ENCODE data around the gene GPATCH8.

Gene GPATCH8

DNA sequence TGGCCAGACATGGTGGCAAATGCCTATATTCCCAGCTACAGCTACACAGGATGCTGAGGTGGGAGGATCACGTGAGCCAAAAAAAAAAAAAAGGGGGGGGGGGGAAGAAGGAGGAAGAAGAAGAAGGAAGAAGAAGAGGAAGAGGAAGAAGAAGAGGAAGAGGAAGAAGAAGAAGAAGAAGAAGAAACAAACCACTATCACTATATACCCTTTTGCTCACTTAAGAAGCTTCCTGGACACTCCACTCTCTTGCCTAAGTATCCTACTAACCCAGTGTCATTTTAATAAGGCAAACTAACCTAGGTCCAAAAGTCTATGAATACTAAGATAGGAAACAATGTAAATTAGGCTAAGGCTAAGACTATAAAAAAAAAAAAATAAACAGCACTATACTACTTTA lies 54.8 kb downstream of the GPATCH8 start:
- DNase-seq: no peak

DNA sequence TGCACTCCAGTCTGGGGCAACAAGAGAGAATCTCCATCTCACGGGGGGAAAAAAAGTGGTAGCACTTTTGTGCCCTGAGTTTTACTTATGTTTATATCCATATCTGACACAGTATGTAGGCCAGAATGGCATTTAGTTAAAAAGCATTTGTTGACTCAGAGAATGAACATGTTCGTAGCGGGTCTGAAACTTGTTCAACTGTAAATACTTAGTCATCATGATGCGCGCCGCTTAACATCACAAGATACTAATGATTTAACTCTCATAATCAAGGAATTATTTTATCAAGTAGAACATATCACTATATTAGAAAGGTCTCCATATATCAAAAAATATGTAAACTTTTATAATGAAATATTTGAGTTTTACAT lies 58.5 kb downstream of the GPATCH8 start:
- no peak for DNase-seq

DNA sequence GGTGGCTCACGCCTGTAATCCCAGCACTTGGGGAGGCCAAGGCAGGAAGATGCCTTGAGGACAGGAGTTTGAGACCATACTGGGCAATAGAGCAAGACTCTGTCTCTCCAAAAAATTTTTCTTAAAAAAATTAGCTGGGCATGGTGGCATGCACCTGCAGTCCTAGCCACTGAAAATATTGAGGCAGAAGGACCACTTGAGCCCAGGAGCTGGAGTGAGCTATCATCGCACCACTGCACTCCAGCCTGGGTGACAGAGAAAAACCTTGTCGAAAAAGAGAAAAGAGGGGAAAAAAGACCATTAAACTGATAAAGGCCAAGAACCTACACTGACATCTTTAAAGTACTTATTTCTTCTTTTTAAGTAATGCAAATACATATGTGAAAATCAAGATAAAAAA lies 60.4 kb downstream of the GPATCH8 start:
- no peak for DNase-seq

DNA sequence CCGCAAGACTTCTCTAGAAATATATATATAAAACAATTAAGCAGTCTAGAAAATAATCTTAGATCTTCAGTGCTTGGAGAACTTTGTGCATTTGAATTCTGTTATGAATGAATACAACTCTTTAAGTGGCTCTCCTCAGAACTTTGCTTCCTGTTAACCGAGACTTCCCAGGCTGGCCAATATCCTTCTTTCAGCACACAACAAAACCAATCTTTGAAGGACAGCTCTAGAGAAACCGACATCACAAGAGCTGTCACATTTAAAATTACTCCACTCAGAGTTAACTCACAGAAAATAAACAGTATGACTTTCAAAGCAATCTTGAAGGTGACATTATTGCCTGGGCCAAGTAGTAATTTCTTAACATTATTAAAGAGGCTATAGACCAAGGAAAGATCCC lies 64.0 kb downstream of the GPATCH8 start:
- no peak for DNase-seq

DNA sequence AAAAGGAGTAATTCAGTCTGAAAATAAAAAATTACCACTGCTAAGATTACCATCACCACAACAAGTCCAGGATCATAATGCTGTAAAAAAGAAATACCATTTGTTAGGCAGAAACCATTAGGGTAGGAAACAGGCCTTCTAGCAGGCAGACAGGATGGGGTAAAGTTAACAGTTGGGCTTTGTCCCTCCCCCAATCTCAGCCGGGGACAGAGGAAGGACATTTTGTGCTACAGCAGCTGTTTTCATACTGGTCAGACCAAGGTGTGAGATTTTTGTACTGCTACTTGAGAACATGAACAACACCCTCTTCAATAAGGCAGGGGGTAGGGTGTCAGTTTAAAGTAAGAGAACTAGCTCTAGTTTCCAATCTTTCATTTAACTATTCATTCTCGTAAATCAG lies 64.6 kb downstream of the GPATCH8 start:
- DNase-seq: no peak

DNA sequence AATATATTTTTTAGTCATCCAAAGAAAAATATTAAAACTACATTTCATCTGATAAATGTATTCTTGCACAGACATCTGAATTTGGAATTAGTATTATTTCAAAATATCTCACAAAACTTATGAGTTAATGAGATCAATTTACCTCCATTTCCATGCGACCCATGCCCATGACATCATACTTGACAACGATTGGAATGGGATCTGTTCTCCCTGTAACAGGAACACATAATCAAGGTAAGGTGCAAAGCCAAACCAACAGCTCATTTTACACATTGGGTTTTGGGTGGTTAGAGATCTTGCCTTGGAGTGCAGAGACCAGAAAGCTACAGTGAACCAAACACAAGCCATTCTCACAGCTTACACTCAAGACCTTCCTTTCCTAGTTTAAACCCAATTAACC lies 66.9 kb downstream of the GPATCH8 start:
- DNase-seq: no peak

DNA sequence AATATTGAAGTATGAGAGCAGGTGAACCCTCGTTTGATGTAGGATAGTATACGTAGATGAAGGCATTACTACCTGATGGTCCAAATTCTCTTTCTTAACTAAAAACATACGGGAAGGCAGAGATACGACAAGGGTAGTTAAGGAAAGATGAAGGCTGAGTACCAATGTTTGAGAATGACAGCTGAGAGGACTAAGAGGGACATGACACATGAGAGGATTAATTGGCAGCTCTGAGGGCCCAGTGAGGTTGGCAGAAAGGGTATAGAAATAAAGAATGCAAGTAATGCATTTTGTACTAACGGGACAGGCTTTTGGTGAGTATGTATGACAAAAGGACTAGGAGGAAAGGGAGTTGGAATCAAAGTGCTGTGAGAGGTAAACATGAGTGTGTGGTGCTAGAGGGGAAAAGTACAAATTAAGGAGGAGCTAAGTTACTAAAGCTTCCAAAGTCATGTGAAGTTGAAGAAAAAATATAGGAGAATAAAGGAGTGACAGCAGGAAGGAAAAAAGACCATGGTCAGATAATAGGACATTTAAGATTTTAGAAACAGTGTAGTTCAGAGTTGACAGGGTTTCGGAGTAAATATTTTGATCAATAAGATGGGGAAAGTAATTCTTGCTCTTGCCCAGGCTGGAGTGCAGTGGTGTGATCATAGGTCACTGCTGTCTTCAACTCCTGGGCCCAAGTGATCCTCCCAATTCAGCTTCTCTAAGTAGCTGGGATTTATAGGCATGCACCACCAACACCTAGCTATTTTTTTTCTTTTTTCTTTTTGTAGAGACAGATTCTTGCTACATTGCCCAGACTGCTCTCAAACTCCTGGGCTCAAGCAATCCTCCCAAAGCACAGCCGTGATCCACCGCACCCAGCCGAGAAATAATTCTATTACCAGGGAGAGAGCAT lies 70.7 kb downstream of the GPATCH8 start:
- DNase-seq: no peak

DNA sequence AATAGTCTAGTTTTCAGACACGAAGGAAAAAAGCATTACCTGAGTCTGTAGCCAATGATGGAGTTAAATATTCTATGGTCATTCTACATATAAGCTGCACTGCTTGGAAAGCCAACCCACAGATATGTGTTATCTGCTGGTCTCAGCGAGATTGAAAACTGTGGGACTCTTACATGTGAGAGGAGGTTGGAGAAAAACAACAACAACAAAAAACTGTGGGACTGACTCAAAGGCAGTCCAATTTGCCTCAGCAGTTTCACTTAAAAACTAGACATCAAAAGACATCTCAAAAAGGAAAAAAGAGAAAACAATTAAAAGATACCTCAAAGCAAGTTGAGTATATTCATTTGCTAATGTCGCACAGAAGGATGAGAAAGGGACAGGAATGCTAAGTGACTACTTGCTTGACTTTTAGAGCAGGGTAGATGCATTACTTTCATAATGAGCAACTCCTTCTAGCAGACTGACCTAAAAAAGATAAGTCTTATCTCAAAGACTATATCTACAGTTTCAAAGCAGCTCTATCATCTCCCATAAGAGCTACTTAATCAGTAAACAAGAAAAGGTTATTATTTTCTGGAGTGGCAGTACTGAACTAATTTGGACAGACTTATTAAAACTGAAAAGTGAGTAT lies 78.3 kb downstream of the GPATCH8 start:
- DNase-seq: no peak

DNA sequence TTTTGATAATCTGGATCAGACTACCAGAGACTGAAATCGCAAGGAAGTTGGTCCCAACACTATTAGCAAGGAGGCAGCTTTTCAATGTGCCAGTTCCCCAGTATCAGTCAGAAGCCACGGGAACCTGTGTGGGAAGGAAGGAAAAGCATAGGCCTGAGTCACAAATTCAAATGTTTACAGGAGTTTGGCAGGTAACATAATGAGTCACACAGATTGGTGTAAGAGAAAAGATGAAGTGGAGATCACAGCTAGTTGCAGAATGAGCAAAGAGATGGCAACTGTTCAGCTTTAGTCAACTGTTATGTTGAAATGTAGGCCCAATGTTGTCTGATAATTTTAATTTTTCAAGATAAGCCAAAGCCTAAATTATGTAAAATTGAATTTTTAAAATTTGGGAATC lies 85.7 kb downstream of the GPATCH8 start:
- peak; percentile 22 for DNase-seq

DNA sequence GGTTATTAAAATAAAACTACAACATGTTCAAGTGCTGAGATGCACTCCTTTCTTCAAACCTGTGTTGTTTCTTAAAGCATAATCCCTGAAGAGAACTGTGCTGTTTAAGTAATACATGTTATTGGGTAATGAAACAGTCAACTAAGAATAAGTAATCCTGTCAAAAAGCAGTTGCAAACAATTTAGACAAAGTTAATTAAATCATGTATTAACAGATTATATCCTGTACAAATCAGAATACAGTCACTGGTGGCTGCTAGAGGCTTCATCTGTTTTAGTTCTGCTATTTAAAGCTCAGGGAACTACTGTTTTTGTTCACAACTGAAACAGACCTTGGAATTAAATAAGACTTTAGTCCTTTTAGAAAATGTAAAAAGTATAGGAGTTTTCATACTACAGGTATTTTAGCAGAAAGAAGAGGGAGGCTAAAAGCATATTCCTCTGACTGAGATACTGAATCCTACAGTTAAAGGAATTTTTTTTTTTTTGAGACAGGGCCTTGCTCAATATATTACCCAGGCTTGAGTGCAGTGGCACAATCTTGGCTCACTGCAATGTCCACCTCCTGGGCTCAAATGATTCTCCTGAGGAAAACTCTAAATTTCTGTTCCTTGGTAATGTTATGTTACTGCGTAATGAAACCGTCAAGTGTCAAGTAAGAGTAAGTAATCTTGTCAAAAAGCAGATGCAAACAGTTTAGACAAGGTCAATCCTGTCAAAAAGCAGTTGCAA lies 86.5 kb downstream of the GPATCH8 start:
- no peak for DNase-seq

DNA sequence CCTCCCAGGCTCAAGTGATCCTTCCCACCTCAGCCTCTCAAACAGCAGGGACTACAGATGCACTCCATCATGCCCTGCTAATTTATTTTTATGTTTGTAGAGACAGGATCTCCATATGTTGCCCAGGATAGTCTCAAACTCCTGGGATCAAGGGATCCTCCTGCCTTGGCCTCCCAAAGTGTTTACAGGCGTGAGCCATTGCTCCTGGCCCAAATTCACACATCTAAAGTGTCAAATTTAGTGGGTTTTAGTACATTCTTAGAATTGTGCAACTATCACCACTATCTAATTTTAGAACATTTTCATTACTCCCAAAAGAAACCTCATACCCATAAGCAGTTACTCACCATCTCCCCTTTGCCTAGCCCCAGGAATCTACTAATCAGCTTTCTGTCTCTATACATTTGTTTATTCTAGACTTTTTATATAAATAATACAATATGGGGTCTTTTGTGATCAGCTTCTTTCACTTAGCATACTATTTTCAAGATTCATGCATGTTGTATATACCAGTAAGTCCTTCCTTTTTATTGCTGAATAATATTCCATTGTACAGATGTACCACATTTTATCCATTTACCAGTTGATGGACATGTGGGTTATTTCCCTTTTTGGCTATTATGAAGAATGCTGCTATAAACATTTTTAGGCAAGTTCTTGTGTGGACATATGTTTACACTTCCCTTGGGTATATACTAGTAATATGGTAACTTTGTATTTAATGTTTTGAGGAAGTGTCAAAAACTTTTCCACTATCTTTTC lies 88.6 kb downstream of the GPATCH8 start:
- DNase-seq: no peak

DNA sequence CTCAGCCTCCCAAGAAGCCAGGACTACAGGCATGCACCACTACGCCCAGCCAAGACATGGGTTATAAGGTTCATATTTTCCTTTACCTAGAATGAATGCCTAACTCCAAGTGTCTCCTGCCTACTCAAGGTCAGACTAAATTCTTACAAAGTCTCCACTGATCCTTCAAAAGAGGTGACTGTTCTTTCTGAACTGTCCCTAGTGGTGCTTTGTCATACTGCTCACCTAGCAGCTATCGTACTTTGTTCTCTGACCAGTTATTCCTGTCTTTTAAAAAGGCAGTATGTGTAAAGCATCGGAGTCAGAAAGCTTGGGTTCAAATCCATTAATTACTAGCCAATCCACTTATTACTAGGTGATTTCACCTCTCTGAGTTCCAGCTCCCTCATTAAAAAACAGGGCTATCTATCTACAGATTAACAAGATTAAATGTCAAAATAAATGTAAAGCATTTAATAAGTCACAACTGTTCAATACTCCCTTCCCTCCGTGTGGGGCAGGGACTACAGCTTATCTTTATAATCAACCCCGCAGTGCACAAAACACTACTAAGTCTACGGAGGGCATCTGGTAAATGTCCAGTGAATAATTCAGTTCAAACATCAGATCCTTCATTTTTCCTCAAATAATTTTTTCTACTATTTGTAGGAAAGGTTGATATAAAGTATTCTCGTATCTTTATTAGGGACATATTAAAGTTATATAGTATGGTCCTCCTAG lies 93.7 kb downstream of the GPATCH8 start:
- DNase-seq: no peak

DNA sequence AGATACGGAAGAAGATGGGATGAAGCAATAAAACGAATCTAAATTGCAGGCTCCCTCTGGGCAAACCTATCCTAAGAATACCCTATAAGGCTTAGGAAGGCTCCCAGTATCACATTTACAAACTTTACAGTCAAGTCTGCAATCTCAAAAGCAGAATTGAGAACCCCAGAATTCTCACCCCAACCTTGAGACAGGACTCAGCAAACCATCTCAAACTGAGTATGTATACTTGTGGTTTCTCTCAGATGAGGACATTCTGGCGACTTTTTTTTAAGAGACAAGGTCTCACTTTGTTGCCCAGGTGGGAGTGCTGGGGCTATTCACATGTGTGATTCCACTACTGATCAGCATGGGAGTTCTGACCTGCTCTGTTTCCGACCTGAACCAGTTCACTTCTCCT lies 94.4 kb downstream of the GPATCH8 start:
- no peak for DNase-seq

DNA sequence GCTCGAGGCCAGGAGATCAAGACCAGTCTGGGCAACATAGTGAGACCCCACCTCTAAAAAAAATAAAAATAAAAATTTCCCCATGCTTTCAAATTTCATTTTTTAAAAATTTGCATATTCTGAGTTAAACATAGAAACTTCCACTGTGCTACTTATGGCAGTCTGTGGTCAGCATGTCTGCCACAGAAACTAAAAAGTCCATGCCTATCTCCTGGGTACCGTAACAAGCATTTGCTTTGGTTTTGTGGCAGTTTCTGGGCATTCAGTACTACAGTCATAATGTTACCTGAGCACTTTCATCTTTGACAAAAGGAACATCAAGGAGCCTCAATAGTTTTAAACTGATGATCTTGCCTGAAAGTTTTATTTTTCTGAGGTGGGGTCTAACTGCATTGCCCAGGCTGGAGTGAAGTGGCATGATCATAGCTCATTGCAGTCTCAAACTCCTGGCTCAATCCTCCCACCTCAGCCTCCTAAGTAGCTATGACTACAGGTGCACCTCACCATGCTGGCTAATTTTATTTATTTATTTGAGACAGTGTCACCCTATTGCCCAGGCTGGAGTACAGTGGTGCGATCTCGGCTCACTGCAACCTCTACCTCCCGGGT lies 100.5 kb downstream of the GPATCH8 start:
- DNase-seq: no peak

DNA sequence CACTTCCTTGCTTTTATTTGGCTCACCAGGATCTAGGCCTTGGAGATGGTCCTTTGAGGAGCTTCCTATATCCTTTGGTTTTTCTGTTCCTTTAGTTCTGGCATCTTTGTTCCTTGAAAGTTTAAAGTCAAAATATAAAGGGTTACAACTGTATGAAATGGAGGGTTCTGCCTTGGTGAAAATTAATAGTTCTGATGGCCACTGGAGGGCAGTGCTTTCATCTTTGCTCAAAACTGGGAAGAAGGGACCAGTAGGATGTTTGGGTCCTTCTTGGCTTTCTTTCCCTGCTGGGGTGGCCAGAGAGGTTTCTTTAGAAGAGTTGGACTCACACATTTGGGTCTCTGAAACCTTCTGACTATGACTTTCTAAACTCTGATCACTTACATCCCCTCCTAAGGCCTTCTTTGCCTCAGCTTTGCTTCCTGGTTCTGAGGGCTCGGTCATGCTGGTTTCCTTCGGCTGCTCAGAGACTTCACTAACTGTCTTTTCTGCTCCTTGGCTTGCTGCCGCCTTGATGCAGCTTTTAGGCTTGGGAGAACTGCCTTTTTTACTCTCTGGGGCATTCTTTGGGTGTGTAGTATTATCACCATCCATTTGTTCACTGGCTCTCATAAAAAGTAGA lies 102.9 kb downstream of the GPATCH8 start:
- no peak for DNase-seq

DNA sequence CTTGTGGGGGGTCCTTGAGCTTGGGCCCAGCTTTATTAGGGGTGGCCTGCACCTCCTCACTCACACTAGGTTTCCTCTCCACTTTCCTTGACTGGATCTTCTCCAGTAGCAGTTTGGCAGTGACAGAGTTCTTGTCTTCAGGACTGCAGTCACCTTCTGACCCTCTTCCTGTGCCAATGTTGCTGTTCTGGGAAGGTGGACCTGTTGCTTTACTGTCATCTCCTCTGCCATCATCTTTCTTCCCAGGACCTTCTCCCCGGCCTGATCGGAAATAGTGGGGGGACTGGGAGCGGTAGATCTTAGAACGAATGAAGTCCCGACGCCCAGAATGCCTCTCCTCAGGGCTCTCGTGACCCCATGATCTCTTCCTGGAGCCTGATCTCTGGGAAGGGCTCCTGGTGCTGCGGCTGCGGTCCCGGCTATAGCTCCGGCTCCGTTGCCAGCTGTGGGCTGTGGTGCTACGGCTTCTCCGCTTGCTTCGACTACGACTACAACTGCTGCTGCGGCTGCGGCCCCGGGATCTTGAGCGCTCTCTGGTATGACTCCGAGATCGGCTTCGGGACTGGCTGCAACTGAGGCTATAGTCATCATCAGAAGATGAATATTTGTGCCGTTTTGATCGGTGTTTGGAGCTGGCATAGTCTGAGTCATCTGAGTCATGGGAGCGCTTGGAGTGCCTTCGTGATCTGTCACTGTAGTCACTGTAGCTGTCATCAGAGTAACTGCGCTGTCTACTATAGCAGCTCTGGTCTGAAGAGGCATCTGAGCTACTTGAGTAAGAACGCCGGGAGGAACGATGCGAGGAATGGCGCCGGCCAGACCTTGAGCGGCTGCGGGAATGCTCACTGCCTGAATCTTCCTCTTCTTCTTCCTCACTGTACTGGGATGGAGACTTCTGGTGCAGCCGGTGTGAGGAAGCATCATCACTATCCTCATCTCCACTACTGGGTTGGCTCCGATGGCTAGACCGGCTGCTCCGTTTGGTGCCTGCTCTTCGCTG lies 104.2 kb downstream of the GPATCH8 start:
- no peak for DNase-seq

DNA sequence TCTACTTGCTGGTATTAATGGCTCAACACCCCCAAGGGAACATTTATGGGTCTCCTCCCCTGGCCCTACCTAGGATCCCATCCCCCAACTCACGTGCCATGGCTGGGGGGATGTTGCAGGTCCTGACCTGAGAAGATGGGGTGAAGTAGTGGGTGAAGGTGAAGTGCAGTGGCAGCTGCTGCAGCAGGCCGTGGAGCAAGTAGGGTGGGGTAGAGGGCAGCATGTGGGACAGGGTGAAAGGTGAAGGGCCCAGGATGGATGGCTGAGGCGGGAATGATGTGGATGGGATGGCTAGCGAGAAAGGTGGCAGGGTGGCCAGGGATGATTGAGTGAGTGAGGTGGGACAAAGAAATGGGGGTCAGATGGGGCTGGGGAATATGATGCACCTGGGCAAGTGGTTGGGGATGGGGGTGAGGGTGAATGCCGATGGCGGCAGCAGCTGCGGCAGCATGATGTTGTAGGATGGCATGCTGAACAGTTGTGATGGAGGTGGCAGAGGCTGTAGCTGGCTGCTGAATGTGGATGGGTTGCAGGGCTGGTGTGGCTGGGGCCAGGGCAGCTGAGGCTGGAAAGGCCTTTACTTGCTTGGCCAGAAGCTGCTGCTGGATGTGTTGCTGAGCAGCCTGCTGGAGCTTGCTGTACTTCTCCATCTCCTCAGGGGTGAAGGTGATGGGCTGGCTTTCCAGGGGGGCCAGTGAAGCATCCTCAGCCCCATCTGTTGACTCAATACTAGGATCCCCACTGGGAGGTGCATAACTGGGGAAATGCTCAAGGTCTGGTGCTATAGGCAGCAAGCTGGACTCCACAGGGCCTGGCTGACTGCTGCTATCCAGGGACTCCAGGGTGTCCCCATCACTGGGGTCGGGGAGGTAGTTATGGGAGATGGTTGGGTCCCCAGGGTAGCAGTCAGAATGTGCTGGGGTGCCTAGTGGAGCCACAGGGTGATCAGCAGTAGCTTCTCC lies 105.4 kb downstream of the GPATCH8 start:
- no peak for DNase-seq

DNA sequence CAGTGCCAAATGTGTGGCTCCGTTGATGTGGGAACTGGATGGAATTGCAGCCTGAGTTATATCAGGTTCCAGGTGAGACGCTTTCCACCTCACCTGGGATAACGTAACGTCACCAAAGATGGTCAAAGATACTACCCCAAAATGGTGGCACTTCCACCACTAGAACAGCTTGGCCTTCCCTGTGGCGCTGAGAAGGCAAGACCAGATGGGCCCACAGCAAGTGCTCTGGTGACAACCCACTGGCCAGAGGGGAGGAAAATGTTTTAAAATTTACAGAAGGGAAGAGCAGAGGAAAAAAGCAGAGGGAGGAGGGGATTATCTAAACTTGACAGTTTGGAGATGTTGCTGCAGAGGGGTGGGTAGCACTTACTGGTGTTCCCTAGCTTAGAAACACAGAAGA lies 106.3 kb downstream of the GPATCH8 start:
- no peak for DNase-seq

DNA sequence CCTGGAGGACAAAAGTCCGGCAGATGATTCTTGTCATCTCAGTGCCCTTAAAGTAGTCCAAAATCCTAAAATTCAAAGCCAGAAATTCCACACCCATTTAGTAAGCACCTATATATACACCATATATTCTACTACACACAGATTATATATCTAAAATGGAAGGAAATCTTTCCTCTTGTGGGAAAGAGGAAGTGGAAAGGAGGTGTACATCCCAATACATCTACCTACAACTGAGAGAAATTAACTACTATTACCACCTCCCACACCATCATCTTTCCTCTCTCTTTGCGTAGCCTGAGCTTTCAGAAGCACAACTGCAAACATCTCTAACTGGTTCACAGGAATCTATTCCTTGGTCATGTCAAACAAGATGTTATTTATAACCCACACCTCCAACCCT lies 108.4 kb downstream of the GPATCH8 start:
- DNase-seq: no peak

Data from activated CD4-positive, alpha-beta T cell treated with anti-CD3 and anti-CD28 coated beads for 48 hours (primary cell).